MM.1S (cell line): Measurements from ENCODE around the gene MRPL37.

ENCODE experiments used
- EZH2phosphoT487 ChIP-seq: fragments of 300-600 bp; sonication (generic); IDR thresholded peaks from 2 replicates; pipeline ENCODE4 v1.6.1; 2018; ENCODE audit warnings: antibody characterized with exemption, low read length
- TF ChIP-seq, protein P1 (sequence below): fragments of 300-600 bp; sonication (generic); IDR thresholded peaks from 2 replicates; pipeline ENCODE4 v1.5.1; 2016; ENCODE audit warnings: antibody characterized with exemption, low read length, mixed read lengths

DNA sequence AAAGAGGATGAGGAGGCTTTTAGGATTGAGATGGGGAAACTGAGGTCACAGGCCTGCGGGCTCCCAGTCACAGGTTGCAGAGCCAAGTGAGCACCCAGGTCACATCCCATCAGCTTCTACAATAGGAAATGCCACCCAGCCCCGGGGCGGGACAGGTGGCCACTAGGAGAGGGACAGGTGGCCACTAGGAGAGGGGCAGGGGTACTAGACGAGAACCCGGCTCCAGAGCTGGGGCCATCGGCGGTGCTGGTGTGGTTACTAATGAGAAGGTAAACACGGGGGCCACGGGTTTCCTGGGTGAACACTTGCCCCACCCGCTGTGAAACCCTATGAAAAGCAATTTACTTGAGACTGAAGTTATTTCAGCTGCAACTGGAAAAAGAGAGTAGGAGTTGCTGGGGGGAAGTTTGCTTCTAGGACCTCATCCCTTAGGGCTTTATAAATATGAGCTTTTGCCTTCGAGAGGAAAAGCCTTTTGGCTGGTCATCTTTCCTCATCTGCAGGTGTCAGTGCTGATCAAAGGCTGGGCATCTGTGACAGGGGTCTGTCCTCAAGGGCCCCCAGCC is 52.5 kb downstream of the MRPL37 start:
- TF ChIP-seq, protein P1, sequence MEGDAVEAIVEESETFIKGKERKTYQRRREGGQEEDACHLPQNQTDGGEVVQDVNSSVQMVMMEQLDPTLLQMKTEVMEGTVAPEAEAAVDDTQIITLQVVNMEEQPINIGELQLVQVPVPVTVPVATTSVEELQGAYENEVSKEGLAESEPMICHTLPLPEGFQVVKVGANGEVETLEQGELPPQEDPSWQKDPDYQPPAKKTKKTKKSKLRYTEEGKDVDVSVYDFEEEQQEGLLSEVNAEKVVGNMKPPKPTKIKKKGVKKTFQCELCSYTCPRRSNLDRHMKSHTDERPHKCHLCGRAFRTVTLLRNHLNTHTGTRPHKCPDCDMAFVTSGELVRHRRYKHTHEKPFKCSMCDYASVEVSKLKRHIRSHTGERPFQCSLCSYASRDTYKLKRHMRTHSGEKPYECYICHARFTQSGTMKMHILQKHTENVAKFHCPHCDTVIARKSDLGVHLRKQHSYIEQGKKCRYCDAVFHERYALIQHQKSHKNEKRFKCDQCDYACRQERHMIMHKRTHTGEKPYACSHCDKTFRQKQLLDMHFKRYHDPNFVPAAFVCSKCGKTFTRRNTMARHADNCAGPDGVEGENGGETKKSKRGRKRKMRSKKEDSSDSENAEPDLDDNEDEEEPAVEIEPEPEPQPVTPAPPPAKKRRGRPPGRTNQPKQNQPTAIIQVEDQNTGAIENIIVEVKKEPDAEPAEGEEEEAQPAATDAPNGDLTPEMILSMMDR = no peak
- no peak for TF ChIP-seq EZH2phosphoT487
